ENCODE data around the gene SBK3. TPM values are rescaled to one million over a fixed set of nuclear protein-coding genes. Genes with fewer than 3 reads are reported as not detected.

SBK3 gene
- total RNA-seq, 1 experiment from 2014 or later = not detected

Other genes with a start within 250 kb of the SBK3 start
- gene TMEM150B, start 220.2 kb downstream of the SBK3 start, total RNA-seq (2014; rRNA removed; shearing (Covaris generic)) = not detected in 2 replicates
- gene KMT5C, start 205.7 kb downstream of the SBK3 start, total RNA-seq (2014; rRNA removed; shearing (Covaris generic)) = 8.5 and 8.9 TPM in 2 replicates
- gene COX6B2, start 190.8 kb downstream of the SBK3 start, total RNA-seq (2014; rRNA removed; shearing (Covaris generic)) = not detected in 2 replicates
- gene GARIN5B, start 182.3 kb downstream of the SBK3 start, total RNA-seq (2014; rRNA removed; shearing (Covaris generic)) = not detected in 2 replicates
- 56.5 and 60.4 TPM in 2 replicates for gene IL11, start 175.1 kb downstream of the SBK3 start, total RNA-seq (2014; rRNA removed; shearing (Covaris generic))
- not detected in 2 replicates for gene TMEM190, start 168.7 kb downstream of the SBK3 start, total RNA-seq (2014; rRNA removed; shearing (Covaris generic))
- 3.3 and 3.9 TPM in 2 replicates for gene TMEM238, start 161.3 kb downstream of the SBK3 start, total RNA-seq (2014; rRNA removed; shearing (Covaris generic))
- gene RPL28, start 159.6 kb downstream of the SBK3 start, total RNA-seq (2014; rRNA removed; shearing (Covaris generic)) = 633 and 816 TPM in 2 replicates
- gene UBE2S, start 137.8 kb downstream of the SBK3 start, total RNA-seq (2014; rRNA removed; shearing (Covaris generic)) = 317 and 338 TPM in 2 replicates
- not detected in 2 replicates for gene SHISA7, start 102.2 kb downstream of the SBK3 start, total RNA-seq (2014; rRNA removed; shearing (Covaris generic))
- gene ISOC2, start 83.9 kb downstream of the SBK3 start, total RNA-seq (2014; rRNA removed; shearing (Covaris generic)) = 134 and 140 TPM in 2 replicates
- not detected in 2 replicates for gene C19orf85, start 80.8 kb downstream of the SBK3 start, total RNA-seq (2014; rRNA removed; shearing (Covaris generic))
- 1.7 and 3.4 TPM in 2 replicates for gene ZNF628, start 68.9 kb downstream of the SBK3 start, total RNA-seq (2014; rRNA removed; shearing (Covaris generic))
- 22.5 and 23.2 TPM in 2 replicates for gene NAT14, start 60.4 kb downstream of the SBK3 start, total RNA-seq (2014; rRNA removed; shearing (Covaris generic))
- gene SSC5D, start 57.1 kb downstream of the SBK3 start, total RNA-seq (2014; rRNA removed; shearing (Covaris generic)) = 1.4 and 2.2 TPM in 2 replicates
- gene SBK2, start 8.4 kb downstream of the SBK3 start, total RNA-seq (2014; rRNA removed; shearing (Covaris generic)) = not detected in 2 replicates
- gene ZNF579, start 35.3 kb upstream of the SBK3 start, total RNA-seq (2014; rRNA removed; shearing (Covaris generic)) = 8.8 and 9.8 TPM in 2 replicates
- 2.2 and 4.1 TPM in 2 replicates for gene FIZ1, start 54.0 kb upstream of the SBK3 start, total RNA-seq (2014; rRNA removed; shearing (Covaris generic))
- 6.1 and 8.7 TPM in 2 replicates for gene ZNF524, start 54.7 kb upstream of the SBK3 start, total RNA-seq (2014; rRNA removed; shearing (Covaris generic))
- 0.15 and 0.80 TPM in 2 replicates for gene ZNF865, start 60.1 kb upstream of the SBK3 start, total RNA-seq (2014; rRNA removed; shearing (Covaris generic))
- 5.8 and 6.1 TPM in 2 replicates for gene ZNF784, start 79.0 kb upstream of the SBK3 start, total RNA-seq (2014; rRNA removed; shearing (Covaris generic))
- gene ZNF580, start 95.5 kb upstream of the SBK3 start, total RNA-seq (2014; rRNA removed; shearing (Covaris generic)) = 1.8 and 2.4 TPM in 2 replicates
- gene ZNF581, start 98.1 kb upstream of the SBK3 start, total RNA-seq (2014; rRNA removed; shearing (Covaris generic)) = 10.1 and 15.9 TPM in 2 replicates
- 8.2 and 8.6 TPM in 2 replicates for gene CCDC106, start 102.7 kb upstream of the SBK3 start, total RNA-seq (2014; rRNA removed; shearing (Covaris generic))
- gene U2AF2, start 109.5 kb upstream of the SBK3 start, total RNA-seq (2014; rRNA removed; shearing (Covaris generic)) = 218 and 267 TPM in 2 replicates
- gene EPN1, start 129.7 kb upstream of the SBK3 start, total RNA-seq (2014; rRNA removed; shearing (Covaris generic)) = 25.3 and 26.6 TPM in 2 replicates
- not detected in 2 replicates for gene NLRP9, start 192.9 kb upstream of the SBK3 start, total RNA-seq (2014; rRNA removed; shearing (Covaris generic))
- 64.2 and 89.1 TPM in 2 replicates for gene RFPL4A, start 213.6 kb upstream of the SBK3 start, total RNA-seq (2014; rRNA removed; shearing (Covaris generic))
- gene RFPL4AL1, start 223.6 kb upstream of the SBK3 start, total RNA-seq (2014; rRNA removed; shearing (Covaris generic)) = 46.6 and 54.4 TPM in 2 replicates